GM11168 (cell line): ENCODE measurements around the gene ZW10.
"Not testable (repeated sequence)": the region's sequence is repeated elsewhere in the genome, so short reads cannot be mapped to it uniquely, and the experiment has no call there.

Source experiments
- in situ Hi-C: fragments of 300-500 bp; cut with MboI; formaldehyde crosslinking; loops from one replicate; pipeline ENCODE4 v1.12.0; 2022; ENCODE audit warnings: low sequenced_read_pairs; ENCODE audit not compliant: unreplicated experiment

The ZW10 gene, protein sequence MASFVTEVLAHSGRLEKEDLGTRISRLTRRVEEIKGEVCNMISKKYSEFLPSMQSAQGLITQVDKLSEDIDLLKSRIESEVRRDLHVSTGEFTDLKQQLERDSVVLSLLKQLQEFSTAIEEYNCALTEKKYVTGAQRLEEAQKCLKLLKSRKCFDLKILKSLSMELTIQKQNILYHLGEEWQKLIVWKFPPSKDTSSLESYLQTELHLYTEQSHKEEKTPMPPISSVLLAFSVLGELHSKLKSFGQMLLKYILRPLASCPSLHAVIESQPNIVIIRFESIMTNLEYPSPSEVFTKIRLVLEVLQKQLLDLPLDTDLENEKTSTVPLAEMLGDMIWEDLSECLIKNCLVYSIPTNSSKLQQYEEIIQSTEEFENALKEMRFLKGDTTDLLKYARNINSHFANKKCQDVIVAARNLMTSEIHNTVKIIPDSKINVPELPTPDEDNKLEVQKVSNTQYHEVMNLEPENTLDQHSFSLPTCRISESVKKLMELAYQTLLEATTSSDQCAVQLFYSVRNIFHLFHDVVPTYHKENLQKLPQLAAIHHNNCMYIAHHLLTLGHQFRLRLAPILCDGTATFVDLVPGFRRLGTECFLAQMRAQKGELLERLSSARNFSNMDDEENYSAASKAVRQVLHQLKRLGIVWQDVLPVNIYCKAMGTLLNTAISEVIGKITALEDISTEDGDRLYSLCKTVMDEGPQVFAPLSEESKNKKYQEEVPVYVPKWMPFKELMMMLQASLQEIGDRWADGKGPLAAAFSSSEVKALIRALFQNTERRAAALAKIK

DNA sequence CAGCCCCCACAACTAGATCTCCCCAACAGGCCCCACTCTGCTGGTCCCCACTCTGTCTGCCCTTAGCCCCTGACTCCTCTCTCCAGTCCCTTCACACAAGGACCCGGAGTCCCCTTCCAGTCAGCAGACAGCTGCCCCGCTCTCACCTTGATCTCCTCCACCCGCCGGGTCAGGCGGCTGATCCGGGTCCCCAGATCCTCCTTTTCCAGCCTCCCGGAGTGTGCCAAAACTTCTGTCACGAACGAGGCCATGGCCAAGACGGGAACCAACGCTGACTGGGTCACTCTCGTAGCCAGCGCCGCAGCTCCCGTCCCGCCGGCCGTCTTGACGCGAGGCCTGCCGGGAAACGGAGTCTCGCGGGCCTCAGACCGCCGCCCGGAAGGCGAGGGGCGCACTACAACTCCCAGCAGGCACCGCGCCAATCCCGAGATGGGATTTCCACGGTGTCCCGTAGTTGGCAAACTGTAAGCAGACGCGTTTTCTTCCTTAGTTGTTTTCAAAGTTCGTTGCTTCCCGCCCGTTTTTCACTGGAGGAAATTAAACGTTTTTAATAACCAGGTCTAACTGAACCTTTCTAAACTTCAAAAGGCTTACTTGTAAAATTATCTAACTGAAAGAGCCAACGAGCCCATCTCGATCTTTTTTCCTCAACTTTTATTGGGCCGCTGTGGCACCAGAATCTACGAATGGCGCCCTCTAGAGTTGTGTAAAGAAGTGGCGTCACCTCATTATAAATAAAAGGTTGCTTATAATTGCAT, at the start of gene ZW10:
Gene ZW10, minus strand, starts transcription at position 277 of the 758 bp plus-strand sequence. Its CDS starts 26 bp downstream, at position 251.
- in situ Hi-C loops, result loop anchor here (25.0 kb wide), 1 partner anchor 461 kb away; the partner anchor contains the start of gene TTC12

DNA sequence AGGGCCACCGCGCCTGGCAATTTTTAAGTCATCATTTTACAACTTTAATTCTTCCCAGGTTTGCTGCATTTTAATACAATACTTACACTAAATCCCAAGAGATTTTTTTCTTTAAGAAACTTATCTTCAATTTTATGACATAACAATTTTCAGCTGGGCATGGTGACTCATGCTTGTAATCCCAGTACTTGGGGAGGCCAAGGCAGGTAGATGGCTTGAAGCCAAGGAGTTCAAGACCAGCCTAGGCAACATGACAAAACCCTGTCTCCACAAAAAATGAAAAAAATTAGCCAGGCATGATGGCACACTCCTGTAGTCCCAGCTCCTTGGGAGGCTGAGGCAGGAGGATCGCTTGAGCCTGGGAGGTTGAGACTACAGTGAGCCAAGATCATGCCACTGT, 44.9 kb upstream of the ZW10 start:
- in situ Hi-C loops, result no loop called here

DNA sequence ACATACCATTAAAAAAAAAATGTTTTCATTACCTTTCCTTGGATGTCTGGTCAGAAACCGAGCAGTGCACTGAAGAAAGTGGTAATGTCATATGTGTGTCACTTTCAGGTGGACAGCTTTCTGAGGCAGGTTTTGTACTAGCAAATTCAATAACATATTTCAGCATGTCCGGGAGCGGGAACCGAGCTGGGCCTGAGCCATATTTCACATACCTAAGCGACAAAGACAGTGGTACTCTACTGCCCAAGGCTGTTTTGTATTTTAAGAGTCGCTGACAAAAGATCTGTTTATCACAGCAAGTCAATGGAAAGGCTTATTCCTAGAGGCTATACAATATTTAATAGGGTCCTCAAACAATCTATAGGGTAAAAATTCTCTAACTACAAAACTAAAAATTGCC, 44.1 kb upstream of the ZW10 start:
- in situ Hi-C loops, result no loop called here

DNA sequence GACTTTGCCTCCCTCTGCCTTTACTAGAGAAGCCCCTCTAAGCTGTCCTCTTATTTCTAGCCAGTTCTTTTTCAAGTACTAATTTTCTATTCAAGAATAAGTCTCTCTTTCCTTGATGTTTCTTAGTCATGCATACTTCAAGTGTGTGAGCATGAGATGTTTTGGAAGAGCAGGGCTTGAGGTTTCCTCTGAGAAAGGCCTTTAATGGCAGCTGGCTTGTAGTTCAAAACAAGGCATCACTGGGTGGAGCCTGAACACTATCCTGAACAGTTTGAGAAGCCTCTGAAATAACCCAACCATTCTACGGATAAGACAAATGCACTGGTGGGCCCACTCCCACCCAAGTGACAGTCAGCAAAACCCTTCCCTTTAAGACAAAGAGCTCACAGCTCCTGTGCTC, 43.7 kb upstream of the ZW10 start:
- in situ Hi-C loops, result no loop called here

DNA sequence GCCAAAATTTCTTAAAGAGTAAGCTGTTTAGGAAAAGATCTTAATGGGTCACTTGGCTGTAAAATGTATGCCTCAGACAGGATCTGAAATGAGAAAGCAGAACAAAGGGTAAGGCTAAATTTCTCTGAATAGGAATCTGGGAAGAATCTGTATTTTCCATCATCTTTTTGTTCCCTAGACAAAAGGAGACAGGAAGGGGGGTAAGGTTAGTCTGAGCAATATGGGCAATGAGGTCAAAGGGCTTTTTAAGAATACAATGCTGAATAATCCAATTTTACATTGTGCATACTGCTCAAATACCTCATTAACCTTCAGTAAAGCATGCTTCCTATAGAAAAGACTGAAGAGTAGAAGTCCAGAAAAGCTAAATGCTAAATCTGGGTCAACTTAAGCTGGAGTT, 40.7 kb upstream of the ZW10 start:
- in situ Hi-C loops, result no loop called here

DNA sequence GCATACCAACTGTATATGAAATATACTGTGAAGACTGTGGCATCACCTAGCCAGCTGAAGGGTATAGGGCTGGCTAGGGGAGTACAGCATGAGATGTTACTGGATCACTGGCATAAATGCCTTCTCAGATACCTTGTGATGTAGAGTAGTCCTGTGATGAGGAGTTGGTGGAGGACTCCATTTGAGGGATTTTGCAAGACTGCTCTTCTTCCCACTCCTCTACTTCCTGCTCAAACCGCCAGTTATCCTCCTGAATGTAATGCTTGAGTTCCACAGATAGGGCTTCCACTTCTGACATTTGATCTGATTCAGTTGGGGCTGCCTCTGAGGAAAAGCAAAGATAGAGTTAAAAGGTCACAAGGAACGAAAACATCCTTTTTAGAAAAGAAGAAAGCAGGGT, 35.4 kb upstream of the ZW10 start:
- in situ Hi-C loops, result no loop called here

DNA sequence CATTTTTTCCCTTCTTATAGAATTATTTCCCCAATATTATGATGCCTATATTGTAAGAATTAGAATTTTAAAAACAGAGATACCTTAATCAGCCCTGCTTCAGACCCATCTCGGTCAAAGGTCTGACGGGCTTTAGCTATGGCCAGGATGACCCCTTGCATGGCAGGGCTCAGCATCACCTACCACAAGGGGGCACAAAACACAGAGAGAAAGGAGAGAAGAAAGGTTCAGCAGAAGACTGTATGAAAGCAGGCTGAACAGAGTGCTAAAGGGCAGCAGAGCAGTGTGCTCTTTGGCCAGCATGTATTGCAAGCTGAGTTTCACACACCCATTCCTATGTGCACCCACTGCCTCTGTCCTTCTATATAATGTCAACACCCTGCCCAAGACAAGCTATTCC, 32.9 kb upstream of the ZW10 start:
- in situ Hi-C loops, result no loop called here

DNA sequence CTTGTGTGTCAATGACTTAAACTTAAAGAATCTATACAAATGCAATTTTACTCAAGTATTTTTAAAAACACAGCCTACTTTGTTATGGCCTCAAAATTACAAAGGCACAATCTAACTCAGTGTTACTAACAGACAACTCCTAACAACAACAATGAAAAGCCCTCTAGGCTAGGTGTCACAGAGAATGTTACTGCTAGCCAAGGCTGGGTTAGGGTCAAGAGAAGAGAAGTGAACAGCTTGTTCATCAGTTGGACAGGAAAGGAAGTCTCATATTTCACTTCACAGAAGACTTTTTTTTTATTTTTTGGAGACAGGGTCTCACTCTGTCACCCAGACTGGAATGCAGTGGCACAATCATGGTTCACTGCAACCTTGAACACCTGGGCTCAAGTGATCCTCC, 32.1 kb upstream of the ZW10 start:
- in situ Hi-C loops, result no loop called here

DNA sequence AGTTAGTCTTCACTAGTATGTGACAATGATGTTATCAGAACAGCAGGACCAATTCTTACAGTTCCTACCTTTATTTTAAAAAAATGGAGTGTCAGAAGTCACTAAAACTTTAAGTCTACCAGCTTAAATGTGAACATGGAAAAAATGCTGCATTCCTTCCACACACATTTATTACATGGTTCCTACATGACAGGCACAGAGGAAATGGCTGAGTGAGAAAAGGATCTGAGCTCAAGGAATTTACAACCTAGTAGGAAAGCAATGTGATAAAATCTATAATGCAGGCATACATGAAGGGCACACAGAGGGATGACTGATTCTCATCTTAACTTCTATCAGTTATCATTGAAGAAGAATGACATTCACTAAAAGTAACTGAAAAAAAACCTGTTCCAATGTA, 29.1 kb upstream of the ZW10 start:
- in situ Hi-C loops, result no loop called here

DNA sequence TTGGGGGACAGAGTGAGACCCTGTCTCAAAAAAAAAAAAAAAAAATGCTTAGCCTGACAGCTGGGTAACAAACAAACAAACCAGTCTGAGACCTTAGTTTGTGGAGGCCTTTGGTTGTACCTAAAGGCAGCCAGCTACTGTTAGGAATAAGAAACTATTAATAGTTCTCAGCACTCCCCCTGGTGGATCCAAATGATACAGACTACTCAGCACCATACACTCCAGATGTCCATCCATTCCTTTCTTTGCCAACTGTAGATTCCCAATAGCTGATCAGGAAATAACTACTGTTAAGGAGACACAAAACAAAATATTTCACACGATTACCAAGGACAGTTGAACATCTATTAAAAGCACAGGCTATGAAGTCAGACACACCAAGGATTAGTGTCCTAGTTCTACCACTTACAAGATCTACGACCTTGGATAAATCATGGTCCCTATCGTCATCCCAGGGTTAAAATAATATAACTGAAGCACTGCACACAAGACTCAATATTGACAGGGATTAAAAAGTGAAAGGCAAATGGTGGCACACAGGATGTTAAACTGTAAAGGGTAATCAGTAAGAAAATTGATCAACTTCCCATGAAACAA, 23.3 kb upstream of the ZW10 start:
- in situ Hi-C loops, result no loop called here

DNA sequence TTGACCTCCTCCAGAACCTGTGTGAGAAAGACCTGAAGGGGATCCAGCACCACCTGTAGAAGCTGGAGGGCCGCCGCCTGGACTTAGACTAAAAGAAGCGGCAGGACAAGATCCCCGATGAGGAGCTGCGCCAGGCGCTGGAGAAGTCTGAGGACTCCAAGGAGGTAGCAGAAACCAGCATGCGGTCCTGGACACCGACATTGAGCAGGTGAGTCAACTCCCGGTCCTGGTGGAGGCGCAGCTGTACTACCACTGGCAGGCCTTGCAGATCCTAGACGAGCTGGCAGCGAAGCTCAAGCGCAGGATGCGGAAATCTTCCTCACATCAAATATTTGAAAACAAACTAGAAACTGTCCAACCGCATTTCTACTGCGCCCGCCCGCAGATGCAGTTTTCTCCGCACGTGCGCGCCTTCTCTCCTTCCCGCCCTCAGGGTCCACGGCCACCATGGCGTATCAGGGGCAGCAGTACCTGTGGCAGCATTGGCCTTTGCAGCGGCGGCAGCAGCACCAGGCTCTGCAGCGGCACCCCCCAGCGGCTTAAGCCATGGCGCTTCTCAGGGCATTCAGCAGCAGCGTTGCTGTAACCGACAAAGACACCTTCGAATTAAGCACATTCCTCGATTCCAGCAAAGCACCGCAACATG, 16.3 kb upstream of the ZW10 start:
- in situ Hi-C loops, result no loop called here

DNA sequence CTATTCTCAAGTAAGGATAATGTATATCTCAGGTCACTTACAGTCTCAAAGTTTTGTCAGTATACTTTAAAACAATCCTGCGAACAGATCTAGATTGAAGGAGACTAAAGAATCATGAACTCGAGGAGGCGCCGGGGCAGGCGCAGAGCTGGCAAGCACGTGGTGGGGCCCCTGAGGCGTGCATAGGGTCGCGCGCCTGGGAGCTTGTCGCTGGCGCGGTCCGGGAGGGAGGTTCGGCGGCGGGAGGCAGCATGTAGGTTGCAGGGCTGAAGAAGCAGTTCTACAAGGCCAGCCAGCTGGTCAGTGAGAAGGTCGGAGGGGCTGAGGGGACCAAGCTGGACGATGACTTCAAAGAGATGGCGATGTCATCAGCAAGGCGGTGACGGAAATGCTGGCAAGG, 15.5 kb upstream of the ZW10 start:
- in situ Hi-C loops, result not testable (repeated sequence)

DNA sequence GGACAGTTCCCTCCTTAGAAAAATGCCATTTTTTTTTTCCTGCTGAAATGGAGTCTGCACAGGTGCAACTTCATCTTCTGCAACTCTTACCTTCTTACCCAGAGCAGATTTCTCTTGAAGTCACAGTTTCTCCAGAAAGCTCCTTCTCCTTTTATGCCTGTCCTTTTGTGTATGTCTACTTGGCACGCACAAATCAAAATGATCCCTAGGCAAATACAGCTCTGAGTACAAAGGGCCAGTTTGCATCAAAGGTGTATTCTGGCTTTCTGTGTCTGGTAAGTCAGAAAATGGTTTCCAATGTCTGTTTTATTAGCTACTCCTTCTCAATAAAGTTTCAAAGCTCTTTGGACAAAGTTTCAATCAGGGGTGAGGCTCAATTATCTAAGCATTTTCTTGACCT, 8.6 kb upstream of the ZW10 start:
- in situ Hi-C loops, result no loop called here

DNA sequence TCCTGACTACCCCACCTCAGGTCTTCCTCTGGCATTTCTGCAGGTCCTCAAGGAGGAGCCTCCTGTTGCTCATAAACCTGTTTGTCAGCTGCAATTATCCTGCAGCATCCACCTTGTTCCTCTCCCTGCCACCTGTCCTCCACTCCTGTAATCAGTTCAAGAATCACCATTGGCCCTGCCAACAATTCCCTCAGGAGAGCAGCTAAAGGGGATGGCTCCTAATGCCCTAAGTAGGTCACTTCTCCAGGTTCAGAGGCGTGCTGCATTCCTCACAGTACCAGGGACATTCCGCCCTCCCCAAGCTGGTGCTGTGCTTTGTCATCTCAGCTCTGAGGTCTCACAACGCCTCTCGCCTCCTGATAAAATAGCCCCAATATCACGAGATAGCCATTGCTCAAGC, 8.2 kb upstream of the ZW10 start:
- in situ Hi-C loops, result no loop called here

DNA sequence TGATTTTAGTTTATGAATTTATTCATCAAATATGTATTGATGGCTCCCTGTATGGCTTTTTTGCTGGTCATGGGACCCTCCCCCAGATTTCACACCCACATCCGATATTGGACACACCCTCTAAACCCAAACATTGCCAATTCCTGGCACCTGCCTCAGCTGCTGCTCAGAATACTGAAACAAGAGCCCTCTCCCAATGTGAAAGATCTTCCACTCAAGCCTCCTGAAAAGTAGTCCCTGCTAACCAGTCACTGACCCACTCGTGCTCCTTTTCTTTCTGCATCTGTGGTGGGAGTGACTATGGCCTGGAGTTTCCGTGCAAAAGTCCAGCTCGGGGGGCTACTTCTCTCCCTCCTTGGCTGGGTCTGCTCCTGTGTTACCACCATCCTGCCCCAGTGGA, 6.0 kb upstream of the ZW10 start, which contains the start of gene CLDN25:
Gene CLDN25, plus strand, starts transcription at position 301 of the 400 bp plus-strand sequence. Its CDS starts 0 bp downstream, at position 301.
- in situ Hi-C loops, result no loop called here

DNA sequence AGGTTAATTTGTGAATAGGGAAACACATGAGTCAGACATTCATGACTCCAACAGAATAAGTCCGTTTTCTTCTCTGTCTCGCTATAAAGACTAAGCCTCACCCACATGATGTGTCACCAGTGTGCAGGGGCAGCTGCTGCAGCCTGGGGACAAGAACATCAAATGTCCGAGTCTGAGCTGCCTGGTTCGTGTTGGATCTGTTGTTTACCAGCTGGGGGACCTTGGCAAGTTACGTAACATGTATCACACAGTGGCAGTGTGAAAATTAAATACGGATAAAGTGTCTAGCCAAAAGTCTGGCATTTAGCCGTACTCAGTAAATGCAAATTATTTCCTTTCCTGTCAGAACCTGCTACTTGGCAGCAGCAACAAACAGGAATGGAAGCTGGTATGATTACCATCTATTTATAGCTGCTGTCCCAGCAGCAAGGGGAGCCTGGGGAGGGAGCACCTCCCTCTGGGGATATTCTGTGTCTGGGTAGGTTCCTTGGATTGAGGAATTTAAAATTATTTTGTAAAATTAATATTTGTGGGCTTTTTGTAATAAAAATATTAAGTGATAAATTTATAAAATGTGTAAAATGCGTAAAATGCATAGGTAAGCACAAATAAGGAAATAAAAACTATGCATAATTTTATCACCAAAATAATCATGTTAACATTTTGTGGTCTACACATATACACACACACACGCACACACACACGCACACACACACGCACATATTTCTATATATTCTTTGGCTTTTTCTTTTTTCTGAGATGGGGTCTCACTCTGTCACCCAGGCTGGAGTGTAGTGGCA, 4.8 kb upstream of the ZW10 start:
- in situ Hi-C loops, result no loop called here

DNA sequence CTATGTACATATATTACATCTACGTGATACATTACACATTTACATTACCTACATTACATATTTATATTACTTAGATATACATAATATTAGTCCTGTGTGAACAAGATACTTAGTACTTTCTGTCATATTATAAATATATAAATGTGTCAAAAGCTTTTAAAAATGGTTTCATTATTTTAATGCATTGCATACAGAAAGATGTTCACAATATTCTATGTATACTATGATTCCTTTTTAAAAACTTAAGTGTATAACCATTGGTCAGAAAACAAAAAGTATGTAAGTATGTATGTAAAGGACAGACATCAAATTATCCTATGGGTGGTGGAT, 647 bp upstream of the ZW10 start:
- in situ Hi-C loops, result loop anchor here (25.0 kb wide), 1 partner anchor 462 kb away; the partner anchor contains the start of gene TTC12

DNA sequence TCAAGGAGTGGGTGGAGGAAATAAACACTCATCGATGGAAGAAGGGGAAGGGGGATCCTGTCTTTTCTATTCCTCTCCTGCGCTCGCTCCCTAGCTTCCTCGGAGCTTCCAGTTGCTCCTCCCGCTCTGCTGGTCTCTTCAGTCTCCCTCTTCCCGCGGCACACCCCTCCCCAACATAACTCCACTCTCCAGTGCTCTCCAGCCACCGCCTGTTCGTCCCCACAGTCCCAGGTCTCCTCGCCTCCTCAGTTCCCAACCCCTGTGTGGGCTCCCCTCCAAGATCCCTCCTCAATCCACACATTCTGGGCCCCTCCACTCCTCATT, 438 bp downstream of the ZW10 start:
- in situ Hi-C loops, result loop anchor here (25.0 kb wide), 1 partner anchor 461 kb away; the partner anchor contains the start of gene TTC12

DNA sequence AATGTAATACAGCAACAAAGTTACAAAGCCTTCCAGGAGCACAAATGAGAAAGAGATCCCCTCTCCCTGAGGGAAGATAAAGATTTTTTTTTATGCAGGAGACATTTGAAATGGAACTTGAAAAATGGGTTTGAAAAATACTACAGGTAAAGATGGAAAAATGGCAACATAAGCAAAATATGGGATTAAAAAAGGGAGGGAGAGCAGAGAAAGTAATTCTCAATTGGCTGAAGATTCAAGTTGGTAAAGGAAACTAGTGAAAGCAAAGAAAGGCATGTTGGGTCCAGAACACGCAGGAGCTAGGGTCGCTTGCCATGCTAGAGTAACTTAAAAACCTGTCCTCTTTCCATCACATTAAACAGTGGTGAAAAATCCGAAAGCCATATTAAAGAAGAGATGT, 1.5 kb downstream of the ZW10 start:
- in situ Hi-C loops, result loop anchor here (25.0 kb wide), 1 partner anchor 460 kb away; the partner anchor contains the start of gene TTC12
